OCI-LY3 (cell line): ENCODE results near the gene ETNK2.
"Not testable (repeated sequence)": the region's sequence is repeated elsewhere in the genome, so short reads cannot be mapped to it uniquely, and the experiment has no call there.

Source experiments
- EZH2phosphoT487 ChIP-seq: fragments of 200-600 bp; shearing (Covaris generic); IDR thresholded peaks from 2 replicates; pipeline ENCODE4 v1.6.1; 2018; ENCODE audit warnings: antibody characterized with exemption, mixed run types, low read depth
- TF ChIP-seq, protein P1 (sequence below): fragments of 200-600, 300-600 bp; sonication (generic); IDR thresholded peaks from 2 replicates; pipeline ENCODE4 v1.5.1; 2014; ENCODE audit warnings: antibody characterized with exemption, low read length, low read depth

DNA sequence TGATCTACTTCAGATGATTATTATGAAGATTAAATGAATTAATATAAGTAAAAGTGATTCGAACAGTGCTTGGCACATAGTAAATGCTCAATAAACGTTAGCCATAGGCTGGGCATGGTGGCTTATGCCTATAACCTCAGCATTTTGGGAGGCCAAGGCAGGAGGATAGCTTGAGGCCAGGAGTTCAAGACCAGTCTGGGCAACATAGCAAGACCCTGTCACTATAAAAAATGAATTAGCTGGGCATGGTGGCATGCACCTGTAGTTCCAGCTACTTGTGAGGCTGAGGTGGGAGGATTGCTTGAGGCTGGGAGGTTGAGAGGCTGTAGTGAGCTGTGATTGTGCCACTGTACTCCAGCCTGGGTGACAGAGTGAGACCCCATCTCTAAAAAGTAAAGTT is 52.1 kb downstream of the ETNK2 start:
- TF ChIP-seq, protein P1, sequence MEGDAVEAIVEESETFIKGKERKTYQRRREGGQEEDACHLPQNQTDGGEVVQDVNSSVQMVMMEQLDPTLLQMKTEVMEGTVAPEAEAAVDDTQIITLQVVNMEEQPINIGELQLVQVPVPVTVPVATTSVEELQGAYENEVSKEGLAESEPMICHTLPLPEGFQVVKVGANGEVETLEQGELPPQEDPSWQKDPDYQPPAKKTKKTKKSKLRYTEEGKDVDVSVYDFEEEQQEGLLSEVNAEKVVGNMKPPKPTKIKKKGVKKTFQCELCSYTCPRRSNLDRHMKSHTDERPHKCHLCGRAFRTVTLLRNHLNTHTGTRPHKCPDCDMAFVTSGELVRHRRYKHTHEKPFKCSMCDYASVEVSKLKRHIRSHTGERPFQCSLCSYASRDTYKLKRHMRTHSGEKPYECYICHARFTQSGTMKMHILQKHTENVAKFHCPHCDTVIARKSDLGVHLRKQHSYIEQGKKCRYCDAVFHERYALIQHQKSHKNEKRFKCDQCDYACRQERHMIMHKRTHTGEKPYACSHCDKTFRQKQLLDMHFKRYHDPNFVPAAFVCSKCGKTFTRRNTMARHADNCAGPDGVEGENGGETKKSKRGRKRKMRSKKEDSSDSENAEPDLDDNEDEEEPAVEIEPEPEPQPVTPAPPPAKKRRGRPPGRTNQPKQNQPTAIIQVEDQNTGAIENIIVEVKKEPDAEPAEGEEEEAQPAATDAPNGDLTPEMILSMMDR, result not testable (repeated sequence)
- not testable (repeated sequence) for TF ChIP-seq EZH2phosphoT487
